G401.6 (cell line): Measurements from ENCODE around the gene C3orf70.
"Not testable (repeated sequence)": the region's sequence is repeated elsewhere in the genome, so short reads cannot be mapped to it uniquely, and the experiment has no call there.

Experiments used
- FAIRE-seq: peaks from 2 replicates; lab custom pipeline; 2012; peaks lifted over from hg19 to GRCh38; lab: Jason Lieb, UNC

C3orf70 gene

DNA sequence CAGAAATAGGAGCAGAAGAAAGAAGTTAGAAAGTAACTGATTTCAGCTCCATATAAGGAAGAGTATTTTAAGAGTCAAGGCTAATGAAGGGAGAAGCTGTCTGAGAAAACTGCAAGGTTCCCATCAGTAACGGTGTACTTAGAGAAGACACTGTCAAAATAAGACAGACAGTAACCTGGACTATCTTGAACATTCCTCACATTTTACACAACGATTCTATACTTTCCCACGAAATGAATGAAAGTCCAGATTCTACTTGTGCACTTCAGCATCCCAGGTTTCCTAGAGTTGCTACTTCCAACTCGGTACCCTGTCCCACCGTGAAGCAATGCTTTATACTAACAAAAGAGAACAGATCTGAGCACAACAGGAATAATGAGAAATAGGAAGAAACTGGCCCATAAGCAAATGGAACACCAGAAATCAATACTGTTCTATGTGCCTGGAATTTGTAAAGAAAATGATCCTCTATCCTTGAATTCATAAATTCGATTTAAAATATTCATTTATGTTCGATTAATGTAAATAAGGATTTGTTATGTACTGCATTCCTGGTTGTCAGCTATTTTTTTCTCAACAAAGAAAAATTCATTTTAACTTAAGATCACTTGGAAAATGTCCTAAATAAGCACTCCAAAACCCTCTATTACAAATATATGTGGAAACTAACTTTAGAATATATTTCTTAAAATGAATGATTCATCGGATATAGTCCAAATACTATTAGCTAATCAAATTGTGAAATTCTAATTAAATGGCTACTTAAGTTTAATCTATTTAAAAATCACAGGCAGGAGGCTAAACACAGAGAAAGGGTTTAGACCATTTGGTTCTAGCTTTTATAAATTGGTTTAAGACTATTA is 1.5 kb downstream of the C3orf70 start:
- FAIRE-seq, result no peak

DNA sequence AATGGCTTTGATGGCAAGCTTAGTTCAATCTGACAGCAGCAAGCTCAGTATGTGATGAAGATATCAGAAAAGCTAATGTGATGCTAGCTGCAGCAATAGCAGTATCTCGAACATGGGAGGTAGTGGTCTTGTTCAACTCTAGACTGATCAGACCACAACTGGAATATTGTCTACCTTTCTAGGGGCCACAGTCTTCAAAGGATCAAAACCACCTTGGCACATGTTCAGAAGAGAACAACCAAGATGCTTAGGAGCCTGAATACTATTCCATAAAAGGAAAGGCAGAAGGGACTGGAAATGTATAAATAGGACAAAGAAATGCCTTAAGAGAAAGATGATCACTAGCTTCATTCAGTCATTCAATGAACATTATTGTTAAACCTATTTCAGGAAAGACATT is 2.3 kb downstream of the C3orf70 start:
- FAIRE-seq, result no peak

DNA sequence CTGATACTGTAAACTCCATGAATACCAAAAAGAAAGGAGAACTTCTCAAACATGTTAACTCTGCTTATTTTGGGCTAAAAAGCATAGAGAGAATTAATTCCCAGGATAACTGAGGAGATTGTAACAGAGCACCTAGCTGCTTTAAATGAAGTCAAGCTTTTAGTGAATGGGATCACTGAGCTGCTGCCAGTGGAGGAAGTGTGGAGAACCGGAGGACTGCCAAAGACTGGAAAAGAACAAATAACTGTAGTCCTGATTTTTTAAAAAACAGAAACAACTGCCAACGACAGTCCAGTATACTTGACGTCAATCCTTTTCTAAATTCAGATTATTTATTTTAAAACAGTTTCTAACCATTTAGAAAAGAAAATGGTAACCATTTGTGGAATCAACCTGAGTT is 3.3 kb downstream of the C3orf70 start:
- FAIRE-seq, result no peak

DNA sequence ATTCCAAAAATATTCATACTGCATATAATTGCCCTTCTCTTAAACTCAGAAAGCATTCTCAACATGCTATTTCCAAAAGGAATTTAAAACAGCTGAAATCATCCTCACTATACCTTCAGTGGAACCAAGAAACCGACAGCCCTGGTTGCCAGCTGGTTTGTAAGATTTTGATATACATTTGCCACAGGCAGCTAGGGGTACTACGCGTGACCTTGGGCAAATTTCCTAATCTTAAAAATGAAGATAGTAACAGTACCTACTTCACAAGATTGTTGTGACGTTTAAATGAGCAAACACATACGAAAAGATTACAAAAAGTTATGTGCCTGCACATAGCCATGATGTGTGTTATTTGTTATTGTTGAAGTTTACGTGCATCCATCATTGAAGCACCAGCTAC is 7.3 kb downstream of the C3orf70 start:
- FAIRE-seq, result no peak

DNA sequence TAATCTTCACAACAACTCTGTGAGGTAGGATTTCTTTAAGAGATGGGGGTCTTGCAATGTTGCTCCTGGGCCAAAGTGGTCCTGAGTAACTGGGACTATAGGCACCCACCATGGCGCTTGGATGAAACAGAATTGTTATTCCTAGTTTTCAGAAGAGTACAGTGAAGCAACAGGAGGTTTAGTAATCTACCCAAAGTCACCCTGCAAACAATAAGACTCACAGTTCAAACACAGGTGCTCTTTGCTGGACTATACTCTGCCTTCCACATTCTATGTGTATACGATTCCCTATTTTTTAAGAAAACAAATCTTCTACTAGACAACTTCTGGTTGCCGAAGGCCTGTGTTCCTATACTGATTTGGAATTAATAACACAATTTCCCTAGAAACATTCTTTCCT is 8.1 kb downstream of the C3orf70 start:
- no peak for FAIRE-seq

DNA sequence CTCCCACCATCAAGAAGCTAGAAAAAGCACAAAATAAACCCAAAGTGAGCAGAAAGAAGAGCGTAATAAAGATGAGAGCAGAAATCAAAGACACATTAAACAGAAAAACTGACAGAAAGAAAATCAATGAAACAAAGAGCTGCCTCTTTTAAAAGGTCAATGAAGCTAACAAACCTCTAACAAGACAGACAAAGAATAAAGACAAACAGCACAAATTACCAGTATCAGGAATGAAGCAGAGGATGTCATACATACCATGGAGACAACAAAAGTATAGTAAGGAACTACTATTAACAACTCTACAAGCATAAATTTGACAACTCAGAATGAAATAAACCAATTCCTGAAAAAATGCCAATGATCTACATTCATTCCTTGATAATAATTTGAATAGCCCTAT is 15.0 kb downstream of the C3orf70 start:
- no peak for FAIRE-seq

DNA sequence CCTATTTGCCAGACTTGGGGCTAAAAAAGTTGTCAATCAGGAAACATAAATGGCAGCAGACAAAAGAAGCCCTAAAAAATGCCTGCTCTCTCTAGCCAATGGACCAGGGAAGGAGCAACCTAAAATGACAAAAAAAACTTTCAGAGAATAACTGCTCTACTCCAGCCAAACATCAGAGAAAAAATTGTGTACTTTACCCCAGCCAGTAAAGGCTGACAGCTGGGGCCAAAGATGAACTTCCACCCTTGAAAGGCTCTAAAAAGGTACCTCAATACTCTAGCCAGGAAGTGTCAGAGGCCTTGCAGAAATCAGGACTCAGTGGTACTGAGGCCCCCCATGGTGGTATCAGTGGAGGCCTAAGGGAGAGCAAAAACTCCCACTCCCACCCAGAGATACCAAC is 18.4 kb downstream of the C3orf70 start:
- FAIRE-seq, result no peak

DNA sequence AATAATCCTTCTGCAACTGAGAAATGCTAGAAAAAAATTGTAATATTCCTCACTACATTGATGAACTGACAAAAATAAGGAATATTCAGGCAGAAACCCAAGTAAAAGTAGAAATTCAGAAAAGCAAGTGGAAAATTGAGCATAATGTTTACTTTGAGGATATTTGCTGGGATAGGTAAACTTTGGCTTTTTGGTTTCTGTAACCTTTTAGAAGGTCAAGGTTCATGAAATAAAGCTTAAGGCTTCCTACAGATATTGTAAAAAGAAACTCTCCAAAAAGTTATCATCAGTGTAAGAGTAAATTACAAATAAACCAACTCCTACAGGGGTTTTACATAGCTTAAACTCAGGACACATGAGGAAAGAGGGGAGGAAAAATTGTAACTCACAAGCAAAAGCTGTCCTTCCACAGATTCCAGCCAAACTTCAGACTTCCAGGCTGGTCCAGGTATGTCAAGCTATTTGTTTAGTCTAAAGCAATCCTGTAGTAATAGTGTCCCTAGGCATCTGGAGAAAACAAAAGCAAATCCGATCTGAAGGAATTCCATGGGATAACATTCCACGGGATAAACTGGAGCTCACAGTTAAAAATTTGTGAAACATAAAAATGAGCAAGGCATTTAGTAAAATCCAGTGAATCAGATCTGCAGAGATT is 21.1 kb downstream of the C3orf70 start:
- FAIRE-seq, result no peak

DNA sequence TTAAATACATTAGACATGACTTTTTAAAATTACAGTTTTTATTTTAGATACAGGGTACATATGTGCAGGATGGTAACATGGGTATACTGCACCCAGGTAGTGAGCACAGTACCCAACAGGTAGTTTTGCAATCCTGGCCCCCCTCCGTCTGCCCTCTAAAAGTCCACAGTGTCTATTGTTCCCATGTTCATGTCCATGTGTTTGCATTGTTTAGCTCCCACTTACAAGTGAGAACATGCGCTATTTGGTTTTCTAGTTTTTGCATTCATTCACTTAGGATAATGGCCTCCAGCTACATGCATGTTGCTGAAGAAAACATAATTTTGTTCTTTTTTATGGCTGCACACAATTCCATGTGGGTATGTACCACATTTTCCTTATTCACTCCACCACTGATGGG is 23.8 kb downstream of the C3orf70 start:
- no peak for FAIRE-seq

DNA sequence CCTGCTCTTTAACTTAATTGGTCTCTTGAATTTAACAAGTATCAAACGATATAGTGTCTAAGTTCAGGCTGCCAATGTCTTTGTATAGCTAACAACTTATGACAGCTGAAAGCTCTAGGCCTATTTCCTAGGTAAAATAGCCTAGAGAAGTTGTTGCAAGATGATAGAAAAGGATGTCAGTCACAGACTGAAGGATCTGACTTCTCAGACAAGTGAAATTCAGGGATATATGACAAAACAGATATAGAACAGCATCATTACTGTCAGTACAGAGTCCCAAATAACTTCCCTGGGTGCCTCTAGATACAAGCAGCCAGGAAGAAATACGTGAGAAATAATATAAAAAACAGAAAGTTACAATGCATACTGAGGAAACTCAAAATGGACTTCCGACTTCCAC is 26.7 kb downstream of the C3orf70 start:
- no peak for FAIRE-seq

DNA sequence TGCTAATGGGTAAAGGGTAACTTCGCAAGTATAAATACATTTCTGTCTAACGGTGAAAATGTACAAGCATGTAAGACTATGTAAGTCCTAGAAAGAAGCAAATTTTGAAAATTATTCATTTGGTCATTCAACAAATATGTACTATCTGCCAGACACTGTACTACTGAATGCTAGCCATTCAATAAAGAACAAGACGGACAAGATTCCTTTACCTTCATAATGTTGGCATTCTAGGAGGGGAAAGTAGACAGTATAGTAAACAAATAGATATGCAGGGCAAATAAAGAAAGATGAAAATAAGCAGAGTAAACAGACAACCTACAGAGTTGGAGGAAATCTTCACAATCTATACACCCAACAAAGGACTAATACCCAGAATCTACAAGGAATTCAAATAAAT is 32.7 kb downstream of the C3orf70 start:
- no peak for FAIRE-seq

DNA sequence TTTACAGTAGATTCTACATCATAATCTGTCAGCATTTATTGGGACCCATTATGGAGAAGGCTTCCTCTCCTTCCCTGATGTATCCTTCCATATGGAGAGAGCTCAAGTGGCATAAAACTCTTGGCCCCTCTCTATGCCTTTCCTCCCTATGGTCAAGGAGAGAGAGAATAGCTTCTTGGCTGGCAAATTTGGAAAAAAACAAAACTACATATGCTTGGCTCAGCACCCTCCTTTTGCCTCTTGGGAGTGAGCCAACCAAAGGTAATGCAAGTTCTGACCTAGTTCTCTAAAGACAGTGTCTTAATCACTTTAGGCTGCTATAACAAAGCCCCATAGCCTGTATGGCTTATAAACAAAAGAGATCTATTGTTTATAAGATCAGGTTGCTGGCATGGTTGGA is 37.5 kb downstream of the C3orf70 start:
- FAIRE-seq, result no peak

DNA sequence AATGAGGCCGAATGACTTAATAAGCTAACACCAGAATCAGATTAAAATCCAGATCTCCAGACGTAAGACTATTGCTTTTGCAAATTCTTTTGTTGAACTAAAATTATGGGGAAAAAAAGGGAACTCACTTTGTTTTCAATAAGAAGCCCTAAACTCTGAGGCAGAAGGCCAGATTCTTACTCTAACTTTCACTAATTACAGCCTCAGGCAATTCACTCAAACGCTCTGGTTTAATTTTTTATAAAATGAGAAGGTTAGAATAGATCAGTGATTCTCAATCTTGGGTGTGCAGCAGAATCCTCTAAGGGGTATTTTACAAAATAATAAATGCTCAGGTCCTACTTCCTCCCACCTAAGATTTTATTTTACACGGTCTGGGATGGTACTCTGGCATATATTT is 38.1 kb downstream of the C3orf70 start:
- no peak for FAIRE-seq

DNA sequence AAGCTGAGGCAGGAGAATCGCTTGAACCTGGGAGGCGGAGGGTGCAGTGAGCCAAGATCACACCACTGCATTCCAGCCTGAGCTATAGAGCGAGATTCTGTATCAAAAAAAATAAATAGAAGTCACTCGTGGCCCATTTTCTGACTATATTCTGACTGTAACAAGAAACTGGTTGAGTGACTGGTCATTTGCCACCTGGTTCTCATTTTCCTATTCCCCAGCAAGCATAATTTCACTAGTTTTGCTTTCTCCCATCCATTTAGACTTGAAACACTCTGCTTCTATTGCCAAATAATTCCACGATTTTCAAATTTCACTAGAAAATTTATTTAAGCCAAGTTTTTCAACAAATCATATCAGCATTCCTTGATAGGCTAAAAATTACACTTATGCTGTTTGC is 40.7 kb downstream of the C3orf70 start:
- FAIRE-seq, result no peak

DNA sequence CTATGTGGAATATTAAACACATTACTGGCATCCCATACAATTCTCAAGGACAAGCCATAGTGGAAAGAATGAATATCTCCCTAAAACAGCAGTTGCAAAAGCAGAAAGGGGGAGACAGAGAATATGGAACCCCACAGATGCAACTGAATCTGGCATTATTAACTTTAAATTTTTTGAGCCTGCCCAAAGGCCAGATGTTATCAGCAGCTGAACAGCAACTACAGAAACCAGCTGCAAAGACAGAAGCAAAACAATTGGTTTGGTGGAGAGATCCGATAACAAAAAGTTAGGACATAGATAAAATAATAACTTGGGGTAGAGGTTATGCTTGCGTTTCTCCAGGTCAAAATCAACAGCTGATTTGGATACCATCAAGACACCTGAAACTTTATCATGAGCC is 43.8 kb downstream of the C3orf70 start:
- not testable (repeated sequence) for FAIRE-seq

DNA sequence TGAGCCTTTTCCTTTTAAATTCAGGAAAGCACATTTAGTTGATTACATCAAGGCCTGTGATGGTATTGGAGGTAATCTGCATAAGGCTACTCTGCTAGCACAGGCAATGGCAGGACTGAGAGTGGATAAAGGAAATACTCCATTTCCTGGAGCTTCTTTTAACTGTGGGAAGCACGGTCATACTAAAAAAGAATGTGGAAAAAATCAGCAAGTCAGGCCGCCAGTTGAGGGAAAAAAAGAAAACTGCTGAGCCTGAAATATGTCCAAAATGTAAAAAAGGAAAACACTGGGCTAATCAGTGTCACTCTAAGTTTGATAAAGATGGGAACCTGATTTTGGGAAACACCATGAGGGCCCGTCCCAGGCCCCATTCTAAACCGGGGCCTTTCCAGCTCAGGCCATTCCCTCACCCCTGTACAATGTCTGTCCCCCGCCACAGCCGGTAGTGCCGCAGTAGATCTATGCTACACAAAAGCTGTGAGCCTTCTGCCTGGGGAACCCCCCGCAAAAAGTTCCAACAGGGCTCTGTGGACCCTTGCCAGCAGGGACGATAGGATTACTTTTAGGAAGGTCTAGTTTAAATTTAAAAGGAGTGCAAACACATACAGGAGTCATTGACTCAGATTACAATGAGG is 46.5 kb downstream of the C3orf70 start:
- FAIRE-seq, result not testable (repeated sequence)

DNA sequence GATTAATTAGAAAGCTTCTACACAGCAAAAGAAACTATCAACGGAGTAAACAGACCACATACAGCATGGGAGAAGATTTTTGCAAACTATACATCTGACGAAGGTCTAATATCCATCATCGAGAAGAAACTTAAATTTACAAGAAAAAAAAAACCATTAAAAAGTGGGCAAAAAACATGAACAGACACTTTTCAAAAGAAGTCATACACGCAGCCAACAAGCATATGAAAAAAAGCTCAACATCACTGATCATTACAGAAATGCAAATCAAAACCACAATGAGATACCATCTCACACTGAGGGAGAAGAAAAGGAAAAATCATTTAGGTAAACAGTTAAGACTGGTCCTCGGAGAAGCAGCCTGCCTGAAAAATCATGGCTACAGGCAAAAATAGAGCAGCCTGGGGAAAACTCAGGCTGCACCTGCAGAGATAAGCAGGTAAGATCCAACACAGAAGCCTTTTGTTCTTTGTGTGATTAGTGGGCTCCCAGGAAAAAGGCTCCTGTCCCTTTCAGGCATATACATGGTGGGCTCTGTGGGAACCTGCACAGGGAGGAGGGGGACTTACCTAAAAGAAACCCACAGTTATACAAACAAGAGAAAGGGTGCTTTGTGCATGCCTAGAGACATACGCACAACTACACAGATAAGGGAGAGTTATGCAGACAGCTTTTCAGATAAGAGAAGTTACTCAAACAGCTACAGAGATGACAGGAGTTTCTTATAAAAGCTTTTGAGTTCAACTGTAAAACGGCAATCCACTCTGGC is 49.3 kb downstream of the C3orf70 start:
- FAIRE-seq, result no peak

DNA sequence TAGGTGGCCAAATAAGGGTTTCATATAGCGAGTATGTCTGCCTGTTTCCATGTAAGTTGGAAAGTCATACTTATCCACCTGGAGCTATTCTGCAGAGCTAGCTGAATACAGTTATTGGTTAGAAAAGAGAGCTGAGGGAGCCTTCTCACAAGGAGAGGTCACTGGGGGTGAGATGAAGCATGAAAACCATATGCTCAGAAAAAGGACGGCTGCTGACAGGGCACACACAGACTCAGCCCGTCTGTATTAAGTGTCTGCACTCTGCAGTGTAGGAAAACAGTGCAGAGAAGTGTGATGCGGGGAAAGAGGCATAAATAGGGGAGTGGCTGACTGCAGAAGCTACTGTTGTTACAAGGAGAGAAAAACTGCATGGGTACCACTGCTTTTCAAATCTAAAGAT is 58.2 kb downstream of the C3orf70 start:
- FAIRE-seq, result no peak

DNA sequence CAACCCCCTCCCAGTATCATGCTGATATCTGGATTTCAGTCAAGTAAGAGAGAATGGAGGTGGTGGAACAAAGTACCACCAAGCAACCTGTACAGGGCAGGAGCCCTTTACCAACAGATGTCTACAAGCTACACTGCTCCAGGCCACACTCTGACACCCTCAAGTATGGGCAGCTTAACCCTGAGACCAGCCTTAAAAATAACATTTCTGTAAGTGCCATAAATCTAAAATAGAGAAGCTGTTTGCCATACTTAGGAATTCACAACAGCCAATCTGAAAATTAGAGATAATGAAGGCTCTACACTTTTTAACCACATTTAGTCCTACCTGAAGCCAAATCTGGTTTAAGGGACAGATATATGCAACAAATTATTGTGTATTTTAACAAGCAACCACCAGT is 59.7 kb downstream of the C3orf70 start:
- no peak for FAIRE-seq

DNA sequence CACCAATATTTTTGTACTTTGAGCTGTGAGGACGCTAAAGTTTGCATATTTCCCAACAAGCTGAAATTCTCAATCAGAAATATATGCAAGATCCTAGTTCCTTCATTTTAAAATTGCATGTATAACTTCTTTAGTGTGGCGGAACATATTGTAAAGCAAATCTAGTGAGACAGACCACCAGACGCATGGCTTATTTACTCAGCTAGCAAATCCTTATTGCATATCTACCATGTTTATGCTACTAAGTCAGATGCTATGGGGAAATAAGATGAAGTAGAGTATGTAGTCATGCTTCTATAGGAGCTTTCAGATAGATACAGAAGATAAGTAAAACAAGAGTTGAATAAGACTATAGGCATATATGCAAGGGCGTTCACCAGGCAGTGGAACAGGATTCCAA is 62.0 kb downstream of the C3orf70 start:
- no peak for FAIRE-seq

DNA sequence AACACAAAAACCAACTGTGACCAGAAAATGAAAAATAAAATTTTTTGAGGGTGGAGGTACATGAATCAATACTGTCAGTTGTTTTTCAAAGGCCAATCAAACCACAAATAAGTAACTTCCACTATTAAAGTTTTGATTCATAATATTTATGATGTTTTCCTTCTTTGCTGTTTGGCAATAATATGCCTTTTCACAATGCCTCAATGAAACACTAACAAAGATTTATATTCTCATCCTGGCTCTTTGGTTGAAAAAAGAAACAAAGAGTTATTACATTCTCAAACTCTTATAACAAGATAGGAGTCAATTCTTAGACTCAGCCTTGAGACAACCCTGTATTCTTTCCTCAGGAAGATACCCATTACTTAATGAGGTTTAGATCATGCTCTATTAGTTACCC is 63.1 kb downstream of the C3orf70 start:
- no peak for FAIRE-seq

DNA sequence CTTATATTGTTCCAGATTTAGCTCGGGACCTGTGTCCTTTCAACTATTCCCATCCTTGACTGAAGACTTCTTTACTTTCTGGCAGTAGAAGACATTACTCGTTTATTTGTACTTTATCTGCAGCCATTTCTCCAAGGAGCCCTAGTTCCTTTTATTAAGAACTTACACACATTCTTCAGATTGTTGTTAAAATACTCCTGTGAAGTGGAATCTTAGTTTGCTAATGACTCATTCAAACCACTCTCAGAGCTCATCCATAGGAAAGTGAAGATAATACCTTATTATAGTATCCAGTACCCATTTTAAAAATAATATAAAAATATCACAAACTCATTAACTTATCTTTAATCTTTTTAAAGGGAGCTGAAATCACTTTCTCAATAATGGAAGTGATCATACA is 63.5 kb downstream of the C3orf70 start:
- no peak for FAIRE-seq

DNA sequence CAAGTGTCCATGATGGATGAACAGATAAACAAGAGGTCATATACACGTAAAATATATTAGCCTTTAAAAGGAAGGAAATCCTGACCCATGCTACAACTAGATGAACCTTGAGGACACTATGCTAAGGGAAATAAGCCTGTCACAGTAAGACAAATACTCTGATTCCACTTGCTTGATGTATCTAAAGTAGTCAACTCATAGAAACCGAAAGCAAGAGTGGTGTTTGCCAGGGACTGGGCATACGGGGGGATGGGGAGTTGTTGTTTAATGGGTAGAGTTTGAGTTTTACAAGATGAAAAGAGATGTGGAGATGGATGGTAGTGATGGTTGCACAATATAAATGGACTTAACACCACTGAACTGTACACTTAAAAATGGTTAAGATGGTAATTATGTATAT is 65.4 kb downstream of the C3orf70 start:
- no peak for FAIRE-seq
